Measurements from ENCODE around the gene ABLIM1.

The ABLIM1 gene

GRCh38 chr10:114507449-114507848 lies 150.6 kb downstream of the ABLIM1 start:
- TF ChIP-seq FOXM1 (IDR thresholded peaks at IDR 0.05; ENCODE audit: borderline replicate concordance, low read depth) (peak; percentile 98), ZBTB7A (IDR thresholded peaks at IDR 0.05; ENCODE audit: low read depth) (no peak; the same call in 1 of the 2 replicates), CREB1 (IDR thresholded peaks at IDR 0.05; ENCODE audit: low read depth) (no peak), TAF1 (IDR thresholded peaks at IDR 0.05; ENCODE audit: low read depth) (no peak), RAD21 (IDR thresholded peaks at IDR 0.05; ENCODE audit: low read depth) (peak; percentile 36; the same call in 1 of the 2 replicates), CEBPB (IDR thresholded peaks at IDR 0.05) (peak; percentile 80; the same call in 1 of the 2 replicates), MAX (IDR thresholded peaks at IDR 0.05) (peak; percentile 82), EGR1 (IDR thresholded peaks at IDR 0.05) (no peak), USF1 (IDR thresholded peaks at IDR 0.05) (peak; percentile 92), TEAD4 (IDR thresholded peaks at IDR 0.05) (peak; percentile 99), NFIC (IDR thresholded peaks at IDR 0.05) (peak; percentile 100), TCF12 (IDR thresholded peaks at IDR 0.05; ENCODE audit: low read depth) (peak; percentile 100), YY1 (IDR thresholded peaks at IDR 0.05; ENCODE audit: low read depth) (peak; percentile 71), REST (IDR thresholded peaks at IDR 0.05; ENCODE audit: low read depth) (no peak), EP300 (IDR thresholded peaks at IDR 0.05; ENCODE audit: borderline replicate concordance) (peak; percentile 100)

- TF ChIP-seq ZBTB7A (IDR thresholded peaks at IDR 0.05; ENCODE audit: low read depth) = peak; percentile 58; the same call in 1 of the 2 replicates
- no peak for TF ChIP-seq REST (IDR thresholded peaks at IDR 0.05; ENCODE audit: low read depth)
Observed at GRCh38 chr10:114506871-114507385, 151.1 kb downstream of the ABLIM1 start.

- no peak for TF ChIP-seq TAF1 (IDR thresholded peaks at IDR 0.05; ENCODE audit: low read depth)
- peak; percentile 97 for TF ChIP-seq NFIC (IDR thresholded peaks at IDR 0.05)
- TF ChIP-seq EP300 (IDR thresholded peaks at IDR 0.05; ENCODE audit: borderline replicate concordance) = peak; percentile 98
- TF ChIP-seq CREB1 (IDR thresholded peaks at IDR 0.05; ENCODE audit: low read depth) = no peak
- no peak for TF ChIP-seq REST (IDR thresholded peaks at IDR 0.05; ENCODE audit: low read depth)
- TF ChIP-seq RAD21 (IDR thresholded peaks at IDR 0.05; ENCODE audit: low read depth) = peak; percentile 28; the same call in 1 of the 2 replicates
- TF ChIP-seq CEBPB (IDR thresholded peaks at IDR 0.05) = peak; percentile 97
- TF ChIP-seq USF1 (IDR thresholded peaks at IDR 0.05) = no peak; the same call in 1 of the 2 replicates
- TF ChIP-seq ZBTB7A (IDR thresholded peaks at IDR 0.05; ENCODE audit: low read depth) = peak; percentile 94
- peak; percentile 80 for TF ChIP-seq MAX (IDR thresholded peaks at IDR 0.05)
- peak; percentile 95 for TF ChIP-seq TEAD4 (IDR thresholded peaks at IDR 0.05)
- TF ChIP-seq TCF12 (IDR thresholded peaks at IDR 0.05; ENCODE audit: low read depth) = peak; percentile 98
- TF ChIP-seq FOXM1 (IDR thresholded peaks at IDR 0.05; ENCODE audit: borderline replicate concordance, low read depth) = peak; percentile 95
- no peak for TF ChIP-seq YY1 (IDR thresholded peaks at IDR 0.05; ENCODE audit: low read depth)
- no peak for TF ChIP-seq EGR1 (IDR thresholded peaks at IDR 0.05)
Observed at GRCh38 chr10:114504769-114505579, 153.1 kb downstream of the ABLIM1 start.

- no peak for TF ChIP-seq TEAD4 (IDR thresholded peaks at IDR 0.05)
- no peak for TF ChIP-seq REST (IDR thresholded peaks at IDR 0.05; ENCODE audit: low read depth)
- no peak for TF ChIP-seq YY1 (IDR thresholded peaks at IDR 0.05; ENCODE audit: low read depth)
- no peak for TF ChIP-seq TCF12 (IDR thresholded peaks at IDR 0.05; ENCODE audit: low read depth)
- no peak for TF ChIP-seq EP300 (IDR thresholded peaks at IDR 0.05; ENCODE audit: borderline replicate concordance)
- no peak for TF ChIP-seq CREB1 (IDR thresholded peaks at IDR 0.05; ENCODE audit: low read depth)
- no peak for TF ChIP-seq MAX (IDR thresholded peaks at IDR 0.05)
- no peak for TF ChIP-seq USF1 (IDR thresholded peaks at IDR 0.05)
- TF ChIP-seq EGR1 (IDR thresholded peaks at IDR 0.05) = no peak
- no peak for TF ChIP-seq FOXM1 (IDR thresholded peaks at IDR 0.05; ENCODE audit: borderline replicate concordance, low read depth)
- no peak for TF ChIP-seq NFIC (IDR thresholded peaks at IDR 0.05)
- no peak for TF ChIP-seq CEBPB (IDR thresholded peaks at IDR 0.05)
- TF ChIP-seq TAF1 (IDR thresholded peaks at IDR 0.05; ENCODE audit: low read depth) = no peak
- TF ChIP-seq ZBTB7A (IDR thresholded peaks at IDR 0.05; ENCODE audit: low read depth) = no peak
Observed at GRCh38 chr10:114502074-114502473, 156.0 kb downstream of the ABLIM1 start.

Measured in Ishikawa (cell line).